Measurements from ENCODE around the gene NSG2.
A peak's percentile ranks its signal among the peaks of the same experiment; 100 is the strongest.

The NSG2 gene

GRCh38 chr5:174109698-174110260 is 64.3 kb downstream of the NSG2 start:
- H3K36me3 Mint-ChIP-seq (ENCODE audit: low read depth): no peaks in the 10 kb centered on the region
- no peaks in the 10 kb centered on the region for H3K9me3 Mint-ChIP-seq
- peaks cover 19% of the 10 kb centered on the region for H3K4me1 Mint-ChIP-seq
- no peak for TF ChIP-seq CTCF (IDR thresholded peaks at IDR 0.05)
- no peak for DNase-seq
- H3K4me3 Mint-ChIP-seq: no peak overlapping the region
- peaks cover 28% of the 10 kb centered on the region for H3K27me3 Mint-ChIP-seq (ENCODE audit: low read depth, poor library complexity)
- H3K27ac Mint-ChIP-seq: no peak overlapping the region

GRCh38 chr5:174110310-174110709 is 64.8 kb downstream of the NSG2 start:
- H3K27ac Mint-ChIP-seq: no peak overlapping the region
- no peaks in the 10 kb centered on the region for H3K9me3 Mint-ChIP-seq
- H3K36me3 Mint-ChIP-seq (ENCODE audit: low read depth): no peaks in the 10 kb centered on the region
- H3K27me3 Mint-ChIP-seq (ENCODE audit: low read depth, poor library complexity): peaks cover 29% of the 10 kb centered on the region
- H3K4me1 Mint-ChIP-seq: peaks cover 19% of the 10 kb centered on the region
- H3K4me3 Mint-ChIP-seq: no peak overlapping the region
- no peak for TF ChIP-seq CTCF (IDR thresholded peaks at IDR 0.05)
- DNase-seq: no peak

GRCh38 chr5:174111287-174111973 is 65.9 kb downstream of the NSG2 start:
- H3K4me1 Mint-ChIP-seq: peaks cover 19% of the 10 kb centered on the region
- H3K27ac Mint-ChIP-seq: no peak overlapping the region
- no peak overlapping the region for H3K4me3 Mint-ChIP-seq
- TF ChIP-seq CTCF (IDR thresholded peaks at IDR 0.05): no peak
- no peaks in the 10 kb centered on the region for H3K9me3 Mint-ChIP-seq
- no peak for DNase-seq
- H3K36me3 Mint-ChIP-seq (ENCODE audit: low read depth): no peaks in the 10 kb centered on the region
- H3K27me3 Mint-ChIP-seq (ENCODE audit: low read depth, poor library complexity): peaks cover 34% of the 10 kb centered on the region

GRCh38 chr5:174115226-174115625 is 69.7 kb downstream of the NSG2 start:
- no peak for TF ChIP-seq CTCF (IDR thresholded peaks at IDR 0.05)
- Mint-ChIP-seq H3K27me3 (ENCODE audit: low read depth, poor library complexity) (peaks cover 41% of the 10 kb centered on the region), H3K9me3 (no peaks in the 10 kb centered on the region), H3K4me1 (peaks cover 18% of the 10 kb centered on the region), H3K27ac (no peak overlapping the region), H3K36me3 (ENCODE audit: low read depth) (no peaks in the 10 kb centered on the region), H3K4me3 (no peak overlapping the region)
- no peak for DNase-seq

- Mint-ChIP-seq H3K27ac (peak overlapping the region; percentile 81), H3K27me3 (ENCODE audit: low read depth, poor library complexity) (peaks cover 31% of the 10 kb centered on the region), H3K36me3 (ENCODE audit: low read depth) (no peaks in the 10 kb centered on the region), H3K9me3 (no peaks in the 10 kb centered on the region), H3K4me1 (peaks cover 23% of the 10 kb centered on the region), H3K4me3 (no peak overlapping the region)
- no peak for DNase-seq
- no peak for TF ChIP-seq CTCF (IDR thresholded peaks at IDR 0.05)
These were observed 73.4 kb downstream of the NSG2 start for GRCh38 chr5:174118823-174119467.

Data from nephron progenitor cell (in vitro differentiated cells).